HL-60/S4 treated with retinoic acid at 250 ng/mL for 4 days and 3 days (cell line): ENCODE data around the gene CDH4.
"Not testable (repeated sequence)": the region's sequence is repeated elsewhere in the genome, so short reads cannot be mapped to it uniquely, and the experiment has no call there.

Experiments used
- in situ Hi-C: fragments of 300-500 bp; cut with MboI; formaldehyde crosslinking; loops from 2 replicates; pipeline ENCODE4 v1.7.0; 2022; ENCODE audit warnings: low sequenced_read_pairs

The CDH4 gene

DNA sequence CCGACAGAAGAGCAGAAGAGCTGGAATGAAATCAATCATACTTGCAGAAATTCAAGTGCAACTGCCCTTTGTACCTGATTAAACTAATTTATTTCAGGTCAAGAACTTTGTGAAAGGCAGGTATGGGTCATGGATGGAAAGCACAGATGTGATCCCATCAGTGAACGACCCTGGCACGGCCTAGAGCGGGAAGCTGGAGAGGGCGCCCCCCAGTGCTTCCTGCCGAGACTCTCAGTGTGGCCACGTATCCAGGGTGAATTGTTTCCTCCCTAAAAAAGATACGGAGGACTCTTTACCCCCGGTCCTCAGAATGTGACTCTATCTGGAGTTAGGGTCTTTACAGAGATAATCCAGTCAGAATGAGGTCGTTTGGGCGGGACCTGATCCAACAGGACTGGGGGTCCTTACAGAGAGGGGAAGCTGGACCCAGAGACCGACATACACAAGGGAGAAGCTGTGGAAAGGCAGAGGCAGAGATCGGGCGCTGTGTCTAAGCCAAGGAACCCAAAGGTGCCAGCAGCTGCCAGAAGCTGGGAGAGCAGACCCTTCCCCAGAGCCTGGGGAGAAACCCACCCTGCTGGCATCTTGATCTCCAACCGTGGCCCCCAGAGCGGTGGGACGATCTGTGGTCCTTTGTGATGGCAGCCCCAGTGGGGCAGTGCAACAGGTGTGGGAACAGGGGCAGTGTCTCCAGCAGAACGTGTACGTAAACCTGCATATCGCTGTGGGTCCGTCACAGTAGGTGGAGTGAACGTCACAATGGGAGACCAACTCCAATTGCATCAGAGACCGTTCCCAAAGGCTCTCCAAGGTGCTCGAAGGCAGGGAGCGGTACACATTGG is 721.7 kb downstream of the CDH4 start:
- in situ Hi-C loops = no loop called here

GRCh38 chr20:61974357-61974665 is 722.2 kb downstream of the CDH4 start:
- in situ Hi-C loops = no loop called here

DNA sequence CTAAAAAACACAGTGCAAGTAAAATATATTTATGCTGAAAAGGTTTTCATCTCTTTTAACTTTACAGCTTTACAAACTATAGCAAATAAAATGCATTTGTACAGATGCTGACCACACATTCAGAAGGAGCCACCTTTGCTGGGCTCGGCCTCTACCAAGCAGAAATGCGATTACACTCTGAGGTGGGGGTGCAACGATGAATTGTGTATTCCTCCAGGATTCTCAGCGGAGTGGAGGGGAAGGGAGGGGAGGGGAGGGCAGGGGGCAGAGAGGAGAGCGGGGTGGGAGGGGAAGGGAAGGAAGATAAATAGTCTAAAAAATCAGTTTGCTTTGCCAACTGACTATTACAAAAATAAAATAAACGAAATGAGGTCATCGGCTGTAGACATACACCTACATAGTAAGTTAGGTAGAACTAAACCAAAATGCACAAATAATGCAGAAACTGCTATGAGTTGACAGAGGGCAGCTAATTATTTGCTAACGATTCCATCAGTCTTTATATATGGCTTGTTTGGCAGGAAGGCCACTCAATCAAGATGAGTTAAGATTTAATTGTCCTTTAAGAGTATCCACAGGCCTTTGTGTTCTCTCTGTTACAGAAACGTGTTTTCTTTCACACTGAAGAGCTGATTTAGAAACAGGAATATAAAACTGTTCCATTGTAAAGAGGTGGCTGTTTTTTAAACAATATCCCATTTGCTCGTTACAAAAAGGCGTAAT is 723.5 kb downstream of the CDH4 start:
- in situ Hi-C loops = no loop called here

- in situ Hi-C loops = no loop called here
Measured at GRCh38 chr20:61976263-61976643, 724.2 kb downstream of the CDH4 start.

- in situ Hi-C loops = no loop called here
Measured at GRCh38 chr20:61976644-61977418, 724.8 kb downstream of the CDH4 start.

- in situ Hi-C loops = no loop called here
Measured at GRCh38 chr20:61977419-61977786, 725.3 kb downstream of the CDH4 start.

DNA sequence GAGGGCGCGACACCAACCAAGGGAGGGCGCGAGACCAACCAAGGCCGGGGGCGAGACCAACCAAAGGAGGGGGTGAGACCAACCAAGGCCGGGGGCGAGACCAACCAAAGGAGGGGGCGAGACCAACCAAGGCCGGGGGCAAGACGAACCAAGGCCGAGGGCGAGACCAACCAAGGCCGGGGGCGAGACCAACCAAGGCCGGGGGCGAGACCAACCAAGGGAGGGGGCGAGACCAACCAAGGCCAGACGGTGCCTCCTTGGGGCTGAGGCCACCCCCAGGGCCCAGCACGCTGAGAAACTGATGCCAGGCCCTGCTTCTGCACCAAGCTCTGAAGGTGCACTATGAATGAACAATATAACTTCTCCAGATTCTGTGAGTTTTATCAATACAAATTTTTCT is 726.4 kb downstream of the CDH4 start:
- in situ Hi-C loops = no loop called here

DNA sequence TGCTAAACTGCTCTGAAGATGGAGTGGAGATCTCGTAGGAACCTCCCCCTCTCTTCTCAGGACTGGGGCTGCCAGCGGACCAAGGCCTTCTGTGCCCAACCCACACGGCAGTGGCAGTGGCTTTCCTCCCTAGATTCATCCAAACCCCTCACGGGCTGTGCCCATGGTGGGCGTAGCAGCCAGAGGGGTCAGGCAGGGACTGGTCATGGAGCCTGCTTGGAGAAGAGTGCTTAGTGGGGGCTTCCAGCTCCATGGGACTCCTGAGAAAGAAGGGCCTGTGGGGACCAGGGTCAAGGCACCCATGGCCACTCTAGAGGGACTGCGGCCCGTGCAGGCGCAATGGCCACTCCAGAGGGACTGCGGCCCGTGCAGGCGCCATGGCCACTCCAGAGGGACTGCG is 727.0 kb downstream of the CDH4 start:
- in situ Hi-C loops = no loop called here

DNA sequence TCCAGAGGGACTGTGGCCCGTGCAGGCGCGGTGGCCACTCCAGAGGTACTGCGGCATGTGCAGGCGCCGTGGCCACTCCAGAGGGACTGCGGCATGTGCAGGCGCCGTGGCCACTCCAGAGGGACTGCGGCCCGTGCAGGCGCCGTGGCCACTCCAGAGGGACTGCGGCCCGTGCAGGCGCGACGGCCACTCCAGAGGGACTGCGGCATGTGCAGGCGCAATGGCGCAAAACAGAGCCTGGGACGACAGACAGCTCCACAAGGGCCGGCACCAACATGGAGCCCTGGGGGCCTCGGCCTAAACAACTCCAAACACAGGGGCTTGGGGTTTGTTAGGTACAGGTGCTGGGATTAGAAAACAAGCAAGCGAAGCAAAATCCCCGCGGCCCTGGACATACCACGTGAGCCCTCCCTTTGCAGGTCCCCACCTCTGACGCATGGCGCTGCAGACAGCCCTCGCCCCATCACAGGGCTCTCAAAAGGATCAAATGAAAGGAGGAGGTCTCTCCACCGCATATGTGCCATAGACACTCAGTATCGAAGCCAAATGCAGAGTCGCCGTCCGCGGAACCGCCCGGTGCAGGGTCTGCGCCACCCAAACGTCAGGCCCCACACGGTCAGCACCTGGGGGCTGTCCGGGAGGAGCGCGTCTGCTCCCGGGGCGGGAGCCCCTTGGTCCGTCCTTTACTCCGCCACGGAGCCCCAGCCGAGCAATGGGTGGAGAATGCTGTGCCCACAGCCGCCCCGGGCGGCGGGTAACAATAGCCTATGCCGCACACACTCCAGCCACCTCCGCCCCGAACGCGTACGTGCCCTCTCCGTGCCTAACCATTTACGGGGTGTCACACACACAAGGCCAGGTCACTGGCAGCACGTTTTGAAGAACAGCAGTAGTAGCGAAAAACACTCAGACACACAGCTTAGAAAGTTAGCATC is 727.9 kb downstream of the CDH4 start:
- in situ Hi-C loops = no loop called here

GRCh38 chr20:61980647-61981583 is 728.9 kb downstream of the CDH4 start:
- in situ Hi-C loops = no loop called here

- in situ Hi-C loops = not testable (repeated sequence)
Measured at GRCh38 chr20:61981691-61982090, 729.6 kb downstream of the CDH4 start.

- in situ Hi-C loops = no loop called here
Measured at GRCh38 chr20:61982191-61982950, 730.3 kb downstream of the CDH4 start.

- in situ Hi-C loops = no loop called here
Measured at GRCh38 chr20:61982951-61983315, 730.9 kb downstream of the CDH4 start.

DNA sequence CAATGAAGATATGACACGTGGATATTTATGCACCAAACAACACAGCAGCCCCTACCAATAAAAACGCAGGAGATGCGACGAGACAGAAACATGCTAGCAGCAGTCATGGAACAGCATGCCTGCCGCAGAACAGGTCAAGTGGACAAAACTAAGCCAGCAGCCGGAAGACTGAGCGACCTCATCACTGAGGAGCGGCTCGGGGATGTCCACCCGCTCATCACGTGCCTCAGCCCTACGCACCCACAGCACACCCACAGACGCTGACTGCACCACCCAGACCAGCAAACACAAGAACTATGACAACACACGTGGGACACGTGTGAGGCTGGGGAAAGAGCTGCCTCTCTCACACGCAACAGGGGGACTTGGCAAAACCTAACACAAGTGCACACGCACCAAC is 731.9 kb downstream of the CDH4 start:
- in situ Hi-C loops = no loop called here

GRCh38 chr20:61984431-61984830 is 732.4 kb downstream of the CDH4 start:
- in situ Hi-C loops = not testable (repeated sequence)

- in situ Hi-C loops = no loop called here
Measured at GRCh38 chr20:61985096-61985495, 733.0 kb downstream of the CDH4 start.

- in situ Hi-C loops = no loop called here
Measured at GRCh38 chr20:61986762-61987321, 734.8 kb downstream of the CDH4 start.

DNA sequence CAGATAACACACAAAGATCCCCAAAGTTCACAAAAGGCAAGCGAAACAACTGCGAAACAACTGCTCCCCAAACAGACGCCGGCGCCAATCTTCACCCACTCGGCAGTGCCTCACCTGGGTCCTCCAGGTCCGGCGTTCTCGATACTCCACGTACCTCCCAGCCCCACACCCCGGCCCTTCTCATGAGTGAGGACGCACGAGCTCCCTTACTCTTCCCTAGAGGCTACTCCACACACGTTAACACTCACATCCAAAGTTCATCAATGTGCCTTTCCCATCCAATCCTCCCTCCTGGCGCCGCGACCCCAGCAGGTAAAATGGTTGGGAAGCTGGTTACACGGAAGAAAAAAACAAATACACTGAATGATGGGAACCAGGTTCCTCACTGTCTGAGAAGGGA is 736.6 kb downstream of the CDH4 start:
- in situ Hi-C loops = no loop called here

GRCh38 chr20:61989741-61990140 is 737.7 kb downstream of the CDH4 start:
- in situ Hi-C loops = no loop called here
